Measurements from ENCODE around the gene STPG3. TPM values are rescaled to one million over a fixed set of nuclear protein-coding genes. Genes with fewer than 3 reads are reported as not detected.

The STPG3 gene
- total and polyA plus RNA-seq, 2 of the 13 experiments (the other 11 are each of a cell fraction or from before 2014, with no cell fraction given): not detected

DNA sequence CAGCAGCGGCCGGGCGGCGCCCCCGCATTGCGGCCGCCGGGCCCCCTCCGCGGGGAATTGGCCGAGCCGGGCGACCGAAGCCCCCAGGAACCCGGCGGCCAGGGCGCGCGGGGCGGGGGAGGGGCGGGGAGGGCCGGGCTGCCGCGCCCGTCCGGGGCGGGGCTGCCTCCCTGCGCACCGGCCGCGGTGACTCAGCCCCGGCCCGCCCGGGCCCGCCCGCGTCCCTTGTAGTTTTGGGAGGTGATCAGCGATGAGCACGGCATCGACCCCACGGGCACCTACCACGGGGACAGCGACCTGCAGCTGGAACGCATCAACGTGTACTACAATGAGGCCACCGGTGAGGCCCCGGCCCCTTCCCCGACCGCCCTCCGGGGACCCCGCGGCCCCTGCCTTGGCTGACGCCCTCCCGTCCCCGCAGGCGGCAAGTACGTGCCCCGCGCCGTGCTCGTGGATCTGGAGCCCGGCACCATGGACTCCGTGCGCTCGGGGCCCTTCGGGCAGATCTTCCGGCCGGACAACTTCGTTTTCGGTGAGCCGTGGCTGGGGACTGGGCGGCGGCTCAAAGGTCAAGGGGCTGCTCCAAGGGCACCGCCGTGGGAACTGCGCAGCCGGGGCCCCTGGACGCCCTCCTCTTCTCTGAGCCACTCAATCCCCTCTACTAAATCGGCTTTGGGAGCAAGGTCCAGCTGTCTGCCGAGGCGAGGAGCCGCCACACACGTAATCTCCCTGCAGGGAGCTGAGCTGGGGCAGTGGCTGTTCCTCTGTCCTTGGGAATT, 9.4 kb upstream of the STPG3 start (continued):
- TF ChIP-seq UBTF (CRISPR knock-in tag; IDR thresholded peaks at IDR 0.05) (peak; percentile 67), FOXP1 (IDR thresholded peaks at IDR 0.05) (no peak), FOXP1 (CRISPR knock-in tag; IDR thresholded peaks at IDR 0.05) (no peak), FOXK2 (IDR thresholded peaks at IDR 0.05) (no peak), MLLT10 (CRISPR knock-in tag; IDR thresholded peaks at IDR 0.05) (no peak), HNF4A (CRISPR knock-in tag; IDR thresholded peaks at IDR 0.05) (peak; percentile 89), SATB2 (CRISPR knock-in tag; IDR thresholded peaks at IDR 0.05) (0 out of 2 replicates have a peak, but pooled peaks have one; percentile 6), ZNF17 (CRISPR knock-in tag; IDR thresholded peaks at IDR 0.05) (no peak), ETS1 (CRISPR knock-in tag; IDR thresholded peaks at IDR 0.05) (no peak), ZBTB42 (CRISPR knock-in tag; IDR thresholded peaks at IDR 0.05) (no peak), RBM39 (IDR thresholded peaks at IDR 0.05; ENCODE audit: low read depth, low read length, poor library complexity, severe bottlenecking) (no peak), TGIF2 (CRISPR knock-in tag; IDR thresholded peaks at IDR 0.05) (no peak), MATR3 (CRISPR knock-in tag; IDR thresholded peaks at IDR 0.05) (no peak), ZMYM3 (CRISPR knock-in tag; IDR thresholded peaks at IDR 0.05) (no peak; the same call in 1 of the 2 replicates), MYNN (CRISPR knock-in tag; IDR thresholded peaks at IDR 0.05; ENCODE audit: low read depth) (no peak), POGZ (CRISPR knock-in tag; IDR thresholded peaks at IDR 0.05) (no peak), AKNA (CRISPR knock-in tag; IDR thresholded peaks at IDR 0.05; ENCODE audit: borderline replicate concordance) (no peak)
- TF ChIP-seq, protein P1, sequence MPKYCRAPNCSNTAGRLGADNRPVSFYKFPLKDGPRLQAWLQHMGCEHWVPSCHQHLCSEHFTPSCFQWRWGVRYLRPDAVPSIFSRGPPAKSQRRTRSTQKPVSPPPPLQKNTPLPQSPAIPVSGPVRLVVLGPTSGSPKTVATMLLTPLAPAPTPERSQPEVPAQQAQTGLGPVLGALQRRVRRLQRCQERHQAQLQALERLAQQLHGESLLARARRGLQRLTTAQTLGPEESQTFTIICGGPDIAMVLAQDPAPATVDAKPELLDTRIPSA (CRISPR knock-in tag; IDR thresholded peaks at IDR 0.05; ENCODE audit: borderline replicate concordance): no peak

Data from HepG2 (cell line).